Muscle layer of duodenum (tissue), 2 donors: ENCODE measurements around the gene LHFPL2.

Source experiments
- H3K27ac ChIP-seq: one replicate; pipeline ENCODE4 v1.7.0; 2013; ENCODE audit warnings: mild to moderate bottlenecking, low read length
- H3K27me3 ChIP-seq: one replicate; pipeline ENCODE4 v1.7.0; 2013; ENCODE audit warnings: low read depth, mild to moderate bottlenecking, control low read depth, low read length
- H3K36me3 ChIP-seq, 2 donors: one replicate each; pipeline ENCODE4 v1.7.0; 2013; ENCODE audit warnings: low read length in 2 of 2, control low read depth in 1 of 2, mild to moderate bottlenecking in 1 of 2; ENCODE audit not compliant: insufficient read depth in 2 of 2, control insufficient read depth in 1 of 2
- H3K4me1 ChIP-seq, 2 donors: one replicate each; pipeline ENCODE4 v1.7.0; 2013; ENCODE audit warnings: low read length in 2 of 2, mild to moderate bottlenecking in 2 of 2, control low read depth in 1 of 2, moderate library complexity in 1 of 2; ENCODE audit not compliant: insufficient read depth in 2 of 2, control insufficient read depth in 1 of 2
- H3K4me3 ChIP-seq, 2 donors: one replicate each; pipeline ENCODE4 v1.7.0; 2013; ENCODE audit warnings: low read length in 2 of 2, low read depth in 1 of 2, mild to moderate bottlenecking in 1 of 2
- H3K9me3 ChIP-seq, 2 donors: one replicate each; pipeline ENCODE4 v1.7.0; 2013; ENCODE audit warnings: low read length in 2 of 2, control low read depth in 1 of 2, mild to moderate bottlenecking in 1 of 2; ENCODE audit not compliant: control insufficient read depth in 1 of 2
- donor health status: healthy.

The LHFPL2 gene

DNA sequence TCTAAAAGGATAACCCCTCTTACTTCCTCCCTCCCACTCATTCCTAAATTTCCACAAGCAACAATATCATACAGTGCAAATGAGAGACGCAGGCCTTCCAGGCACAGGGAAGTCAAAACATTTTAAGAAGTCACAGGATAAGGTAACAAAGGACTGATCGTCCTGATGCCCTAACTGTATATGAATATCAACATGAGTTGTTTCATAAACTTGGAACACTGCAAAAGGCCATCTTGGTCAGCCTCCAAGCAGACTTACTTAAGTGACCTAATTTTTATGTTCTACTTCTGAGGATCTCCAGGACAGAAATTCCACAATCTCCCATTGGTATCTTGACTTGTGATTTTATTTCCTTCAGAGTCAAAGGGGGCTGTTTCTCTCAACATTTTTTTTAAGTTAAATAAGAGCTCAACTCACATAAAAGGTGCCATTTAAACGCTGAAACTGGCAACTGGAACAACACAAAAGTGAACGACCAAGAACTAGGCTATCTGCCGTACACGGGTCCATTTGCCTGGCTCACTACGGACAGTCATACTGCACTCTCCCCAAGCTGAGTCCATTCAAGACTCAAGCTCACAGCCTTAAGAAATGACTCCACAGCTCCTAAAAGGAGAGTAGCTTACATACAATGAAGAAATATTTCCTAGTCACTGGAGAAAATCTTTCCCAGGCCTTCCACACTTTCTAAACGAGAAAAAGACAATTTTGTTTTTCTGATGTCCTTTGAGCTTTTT, 71.3 kb downstream of the LHFPL2 start:
- Histone ChIP-seq H3K36me3 (no peaks in the 10 kb centered on the region), H3K4me3 (no peak overlapping the region), H3K27ac (peak overlapping the region; percentile 46), H3K9me3 (no peaks in the 10 kb centered on the region), H3K27me3 (no peaks in the 10 kb centered on the region), H3K4me1 (peaks cover 0 to 25% of the 10 kb centered on the region in 2 donors)

- Histone ChIP-seq H3K4me1 (peaks cover 0 to 25% of the 10 kb centered on the region in 2 donors), H3K9me3 (no peaks in the 10 kb centered on the region), H3K27ac (no peak overlapping the region), H3K27me3 (no peaks in the 10 kb centered on the region), H3K4me3 (no peak overlapping the region), H3K36me3 (no peaks in the 10 kb centered on the region)
These were observed 72.2 kb downstream of the LHFPL2 start for GRCh38 chr5:78576376-78576775.

DNA sequence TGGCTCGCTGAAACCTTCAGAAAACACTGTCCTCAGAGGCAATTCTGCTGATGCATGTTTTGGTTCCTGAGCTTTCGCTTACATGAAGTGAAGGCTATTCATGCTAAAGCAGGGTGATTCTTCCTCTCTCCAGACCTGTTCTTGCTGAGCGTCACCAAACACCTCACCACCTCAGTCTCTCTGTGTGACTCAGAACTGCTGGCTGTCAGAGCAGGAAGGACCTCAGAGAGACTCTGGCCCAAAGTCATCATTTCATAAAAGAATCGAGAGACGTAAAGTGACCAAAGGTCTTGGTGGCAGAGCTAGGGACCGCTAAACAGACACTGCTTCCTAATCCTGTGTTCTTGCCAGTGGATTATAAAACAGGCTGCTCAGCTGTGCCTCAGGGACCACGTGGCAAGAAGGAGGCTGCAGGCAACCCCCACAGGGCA, 73.8 kb downstream of the LHFPL2 start:
- Histone ChIP-seq H3K9me3 (no peaks in the 10 kb centered on the region), H3K27ac (peak overlapping the region; percentile 8), H3K27me3 (no peaks in the 10 kb centered on the region), H3K36me3 (no peaks in the 10 kb centered on the region), H3K4me3 (no peak overlapping the region), H3K4me1 (peaks cover 0 to 25% of the 10 kb centered on the region in 2 donors)

GRCh38 chr5:78574131-78574673, 74.4 kb downstream of the LHFPL2 start:
- H3K9me3 ChIP-seq = no peaks in the 10 kb centered on the region
- H3K27ac ChIP-seq = no peak overlapping the region
- no peaks in the 10 kb centered on the region for H3K27me3 ChIP-seq
- H3K4me1 ChIP-seq = peaks cover 0 to 29% of the 10 kb centered on the region in 2 donors
- H3K36me3 ChIP-seq = no peaks in the 10 kb centered on the region
- H3K4me3 ChIP-seq = no peak overlapping the region

DNA sequence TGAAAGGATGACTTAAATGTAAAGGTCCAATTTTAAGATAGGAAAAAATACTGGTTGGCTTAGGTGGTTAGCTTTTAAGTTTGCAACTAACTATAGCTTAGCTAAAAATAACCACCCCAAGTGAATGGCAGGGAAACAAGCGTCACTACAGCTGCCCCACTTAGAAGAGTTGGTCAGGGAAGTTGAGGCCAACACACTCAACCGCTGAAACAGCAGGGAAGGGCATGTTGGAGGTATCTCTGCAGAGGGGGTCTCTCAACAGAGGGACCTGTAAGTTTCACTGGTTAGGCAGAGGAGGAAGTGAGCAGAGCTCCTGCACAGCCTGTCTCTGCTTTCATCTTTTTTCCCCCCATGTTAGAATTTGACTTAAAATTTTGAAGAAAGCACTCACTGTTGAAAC, 75.3 kb downstream of the LHFPL2 start:
- peaks cover 0 to 31% of the 10 kb centered on the region in 2 donors for H3K4me1 ChIP-seq
- H3K27me3 ChIP-seq = no peaks in the 10 kb centered on the region
- H3K4me3 ChIP-seq = no peak overlapping the region
- no peaks in the 10 kb centered on the region for H3K9me3 ChIP-seq
- no peaks in the 10 kb centered on the region for H3K36me3 ChIP-seq
- no peak overlapping the region for H3K27ac ChIP-seq

- Histone ChIP-seq H3K9me3 (peaks cover 0 to under 1% of the 10 kb centered on the region in 2 donors), H3K4me3 (no peak overlapping the region), H3K4me1 (peaks cover 0 to 24% of the 10 kb centered on the region in 2 donors), H3K36me3 (no peaks in the 10 kb centered on the region), H3K27ac (no peak overlapping the region), H3K27me3 (no peaks in the 10 kb centered on the region)
These were observed 77.9 kb downstream of the LHFPL2 start for GRCh38 chr5:78570646-78571045.

DNA sequence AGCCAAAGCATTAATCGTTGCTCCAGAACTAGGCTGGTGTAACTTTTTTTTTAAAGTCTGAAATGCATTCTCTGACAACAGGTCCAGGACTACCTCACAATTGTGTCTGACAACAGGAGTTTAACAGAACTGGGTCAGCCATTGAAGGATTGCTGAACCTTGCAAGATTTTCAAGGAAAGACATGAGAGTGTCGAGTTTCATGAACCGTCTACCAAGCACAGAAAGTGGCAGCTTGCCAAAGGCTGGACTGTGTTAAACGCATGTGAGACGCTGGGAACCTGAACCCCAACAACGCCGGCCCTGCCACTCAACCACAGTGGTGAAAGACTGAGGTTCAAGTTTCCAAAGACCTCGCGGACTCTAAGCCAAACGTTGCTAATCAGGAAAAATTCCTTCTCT, 79.1 kb downstream of the LHFPL2 start:
- Histone ChIP-seq H3K4me1 (peaks cover 0 to 24% of the 10 kb centered on the region in 2 donors), H3K9me3 (peaks cover 0 to 2% of the 10 kb centered on the region in 2 donors), H3K4me3 (no peak overlapping the region), H3K27me3 (no peaks in the 10 kb centered on the region), H3K27ac (no peak overlapping the region), H3K36me3 (peaks cover 0 to 2% of the 10 kb centered on the region in 2 donors)

- H3K9me3 ChIP-seq = peaks cover 0 to 2% of the 10 kb centered on the region in 2 donors
- H3K4me3 ChIP-seq = no peak overlapping the region
- H3K4me1 ChIP-seq = peaks cover 0 to 24% of the 10 kb centered on the region in 2 donors
- peaks cover under 1 to 8% of the 10 kb centered on the region in 2 donors for H3K36me3 ChIP-seq
- peak overlapping the region; percentile 4 for H3K27ac ChIP-seq
- H3K27me3 ChIP-seq = no peaks in the 10 kb centered on the region
These were observed 79.9 kb downstream of the LHFPL2 start for GRCh38 chr5:78568676-78569075.

- H3K27me3 ChIP-seq = no peaks in the 10 kb centered on the region
- H3K36me3 ChIP-seq = peaks cover 4 to 8% of the 10 kb centered on the region in 2 donors
- H3K27ac ChIP-seq = peak overlapping the region; percentile 4
- peaks cover 0 to 20% of the 10 kb centered on the region in 2 donors for H3K4me1 ChIP-seq
- H3K9me3 ChIP-seq = peaks cover 0 to 2% of the 10 kb centered on the region in 2 donors
- H3K4me3 ChIP-seq = no peak overlapping the region
These were observed 80.4 kb downstream of the LHFPL2 start for GRCh38 chr5:78568212-78568611.

DNA sequence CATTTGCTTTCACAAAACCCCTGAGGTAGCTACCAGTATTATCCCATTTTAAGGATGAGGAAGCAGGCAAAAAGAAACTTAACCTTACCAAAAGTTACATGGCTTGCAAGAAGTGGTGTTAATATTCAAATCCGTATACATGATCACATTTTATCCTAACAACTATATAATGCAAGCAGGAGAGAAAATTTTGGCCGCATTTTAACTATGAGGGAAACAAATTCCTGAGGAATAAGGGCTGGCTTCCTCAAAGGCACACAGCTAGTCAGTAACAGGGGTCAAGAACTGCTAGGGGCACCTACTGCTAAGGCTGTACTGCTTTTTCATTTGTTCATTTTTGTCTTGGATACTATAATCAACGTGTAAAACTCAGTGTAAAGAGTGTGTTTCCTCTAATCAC, 81.0 kb downstream of the LHFPL2 start:
- Histone ChIP-seq H3K4me3 (no peak overlapping the region), H3K36me3 (peaks cover 4 to 8% of the 10 kb centered on the region in 2 donors), H3K27ac (no peak overlapping the region)

DNA sequence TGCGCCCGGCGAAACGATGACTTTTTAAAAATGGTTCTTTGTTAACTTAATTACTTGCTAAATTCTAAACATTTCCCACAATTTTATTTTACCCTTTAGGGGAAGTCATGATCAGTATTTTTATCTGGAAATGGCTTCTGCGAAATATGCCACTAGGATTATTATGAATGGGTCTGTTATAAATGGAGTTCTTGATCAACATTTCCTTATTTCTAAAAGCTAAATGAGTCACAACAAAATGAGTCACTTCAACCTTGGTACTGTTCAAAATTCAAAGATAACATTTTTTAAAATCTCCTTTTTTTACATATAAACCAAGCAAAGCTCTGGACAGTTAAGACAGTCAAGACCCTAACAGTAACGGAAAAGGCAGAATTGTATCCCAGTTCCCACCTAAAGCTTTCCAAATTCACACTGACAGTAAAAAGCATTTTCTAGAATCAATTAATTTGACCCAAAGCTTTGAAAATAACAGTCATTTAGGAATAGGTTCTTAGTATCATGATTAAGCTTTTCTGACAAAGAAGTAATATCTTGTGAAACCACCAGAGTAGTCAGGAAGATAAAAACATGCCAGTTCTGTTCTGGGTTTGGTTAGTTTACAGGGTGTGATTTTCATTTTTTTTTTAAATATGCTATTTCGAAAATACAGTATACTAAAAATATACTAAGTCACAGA, 81.7 kb downstream of the LHFPL2 start:
- H3K27me3 ChIP-seq = no peaks in the 10 kb centered on the region
- H3K4me1 ChIP-seq = peaks cover 0 to 17% of the 10 kb centered on the region in 2 donors
- H3K27ac ChIP-seq = no peak overlapping the region
- peaks cover 5 to 12% of the 10 kb centered on the region in 2 donors for H3K36me3 ChIP-seq
- peaks cover 0 to 2% of the 10 kb centered on the region in 2 donors for H3K9me3 ChIP-seq
- H3K4me3 ChIP-seq = no peak overlapping the region

More for the DNA sequence above, 81.0 kb downstream of the LHFPL2 start:
- H3K9me3 ChIP-seq = peaks cover 0 to 2% of the 10 kb centered on the region in 2 donors
- H3K4me1 ChIP-seq = peaks cover 0 to 17% of the 10 kb centered on the region in 2 donors
- no peaks in the 10 kb centered on the region for H3K27me3 ChIP-seq
